K562 (cell line): Measurements from ENCODE around the gene NFE2. TPM values are rescaled to one million over a fixed set of nuclear protein-coding genes. Genes with fewer than 3 reads are reported as not detected.

Experiments
- E2F6 ChIP-seq, 2 experiments: IDR thresholded peaks; 2 replicates each; pipeline ENCODE4 v1.6.1; 2011; ENCODE audit warnings: borderline replicate concordance in 1 of 2, control low read depth in 1 of 2, low read depth in 1 of 2, low read length in 1 of 2, mild to moderate bottlenecking in 1 of 2, mixed read lengths in 1 of 2, moderate library complexity in 1 of 2; ENCODE audit not compliant: insufficient read depth in 1 of 2, insufficient read length in 1 of 2, poor library complexity in 1 of 2, severe bottlenecking in 1 of 2; ENCODE audit errors: extremely low read depth in 1 of 2
- HDAC8 ChIP-seq: fragments of 450-650 bp; IDR thresholded peaks from 2 replicates; pipeline ENCODE4 v1.6.1; 2016; ENCODE audit warnings: mild to moderate bottlenecking, missing genetic modification characterization, moderate library complexity, missing compliant biosample characterization
- HIVEP1 ChIP-seq: fragments of 250-450 bp; sonication (Bioruptor Pico); IDR thresholded peaks from 2 replicates; pipeline ENCODE4 v1.4.0; 2020; ENCODE audit warnings: mild to moderate bottlenecking
- NKRF ChIP-seq: fragments of 450-650 bp; IDR thresholded peaks from 2 replicates; pipeline ENCODE4 v1.6.1; 2016; ENCODE audit warnings: borderline replicate concordance
- RNF219 ChIP-seq: fragments of 250-450 bp; sonication (Bioruptor Pico); IDR thresholded peaks from 2 replicates; pipeline ENCODE4 v1.5.0; 2022; ENCODE audit warnings: mild to moderate bottlenecking
- STAG1 ChIP-seq: sonication (generic); formaldehyde crosslinking; IDR thresholded peaks from 2 replicates; pipeline ENCODE4 v1.5.0; 2020; ENCODE audit warnings: missing genetic modification reagents, borderline replicate concordance
- polyA plus RNA-seq, 8 experiments: library from polyadenylated mRNA; depleted of rRNA in 4 of 8; stranded (reverse) in 5 of 8; unstranded in 3 of 8; fragments of >200 nt; fragmentation: Nextera tagmentation in 2 of 8; fragmentation: Illumina TruSeq in 1 of 8; extraction: Ambion mirVana in 2 of 8; extraction: Trizol in 1 of 8; gene quantifications; 2 replicates each; pipeline versions ENCODE4 v1.2.1 to v1.2.3, GENCODE V29; 2011 to 2014; ENCODE audit warnings: inconsistent platforms in 1 of 8, missing spikeins in 1 of 8
- total RNA-seq, 7 experiments: library from RNA; depleted of rRNA in 6 of 7; stranded (reverse); fragments of >200 nt in 6 of 7; fragmentation: Illumina TruSeq in 2 of 7; extraction: Trizol in 2 of 7; gene quantifications; 2 replicates each; pipeline versions ENCODE4 v1.2.1 to v1.2.3, GENCODE V29; 2011 to 2021; ENCODE audit warnings: low replicate concordance in 1 of 7

The NFE2 gene
- total and polyA plus RNA-seq, 9 of the 15 experiments (the other 6 are each of a cell fraction or from before 2014, with no cell fraction given): 12.3 to 282 (median 208) TPM

- no peak for TF ChIP-seq RNF219 (CRISPR knock-in tag)
- TF ChIP-seq HDAC8: no peak
- no peak for TF ChIP-seq HIVEP1
- peak in 1 of 2 experiments; percentile 49 for TF ChIP-seq E2F6 (IDR thresholded peaks at IDR 0.05; ENCODE audit: borderline replicate concordance in 1 of 2, extremely low read depth in 1 of 2, insufficient read depth in 1 of 2, insufficient read length in 1 of 2, low read depth in 1 of 2, low read length in 1 of 2, poor library complexity in 1 of 2, severe bottlenecking in 1 of 2)
- TF ChIP-seq NKRF: peak; percentile 37; the same call in 1 of the 2 replicates
- 0 out of 2 replicates have a peak, but pooled peaks have one; percentile 13 for TF ChIP-seq STAG1 (CRISPR knock-in tag)
Observed at GRCh38 chr12:54292083-54292930, 8.5 kb downstream of the NFE2 start (continued).
